Measurements from ENCODE around the gene TEX36.
A peak's percentile ranks its signal among the peaks of the same experiment; 100 is the strongest.
"Not testable (repeated sequence)": the region's sequence is repeated elsewhere in the genome, so short reads cannot be mapped to it uniquely, and the experiment has no call there.

The TEX36 gene, protein sequence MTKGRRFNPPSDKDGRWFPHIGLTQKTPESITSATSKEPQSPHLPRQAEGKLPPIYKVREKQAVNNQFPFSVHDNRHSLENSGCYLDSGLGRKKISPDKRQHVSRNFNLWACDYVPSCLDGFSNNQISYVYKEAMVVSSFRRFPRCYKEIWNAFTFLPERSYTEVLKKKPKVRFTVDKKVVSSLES

DNA sequence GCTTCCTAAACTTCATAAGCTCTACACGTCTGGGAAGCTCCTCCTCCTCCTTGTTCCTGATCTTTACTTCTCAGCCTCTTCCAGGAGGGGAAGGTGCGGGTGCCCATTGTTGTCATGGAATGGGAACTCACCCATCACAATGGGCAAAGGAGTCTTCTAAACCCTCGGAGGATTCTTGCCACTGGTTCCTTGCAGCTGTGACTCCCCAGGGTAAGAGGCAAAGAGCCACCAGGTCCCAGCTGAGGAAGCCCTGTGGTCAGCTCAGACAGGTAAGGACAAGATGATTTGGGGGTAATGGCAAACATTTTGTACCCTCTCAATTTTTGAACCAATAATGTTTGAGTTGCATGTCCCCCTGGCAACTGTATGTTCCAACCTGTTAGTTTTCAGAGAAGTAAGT, at the start of gene TEX36:
Gene TEX36, minus strand, starts transcription at position 101 of the 400 bp plus-strand sequence. CDS start 174 bp downstream, outside the sequence.
- no peak for DNase-seq

DNA sequence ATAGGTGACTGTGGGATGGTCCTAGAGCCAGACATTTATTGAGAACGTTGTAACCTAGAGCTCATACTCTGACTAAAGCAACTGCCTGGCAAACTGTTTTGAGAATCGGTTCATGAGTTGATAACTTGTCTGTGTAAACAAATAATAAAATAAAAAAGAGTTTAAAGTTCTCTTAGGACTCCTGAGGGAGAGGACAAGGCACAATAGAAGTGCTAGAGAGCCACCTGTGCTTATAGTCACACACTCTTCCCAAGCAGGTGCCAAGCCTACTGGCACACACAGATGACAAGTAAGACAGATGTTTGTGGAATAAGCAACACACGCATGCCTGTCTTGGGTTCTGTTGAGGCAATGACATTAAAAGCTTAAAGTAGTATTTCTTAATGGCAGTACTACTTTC, 44.5 kb upstream of the TEX36 start:
- DNase-seq, result no peak

DNA sequence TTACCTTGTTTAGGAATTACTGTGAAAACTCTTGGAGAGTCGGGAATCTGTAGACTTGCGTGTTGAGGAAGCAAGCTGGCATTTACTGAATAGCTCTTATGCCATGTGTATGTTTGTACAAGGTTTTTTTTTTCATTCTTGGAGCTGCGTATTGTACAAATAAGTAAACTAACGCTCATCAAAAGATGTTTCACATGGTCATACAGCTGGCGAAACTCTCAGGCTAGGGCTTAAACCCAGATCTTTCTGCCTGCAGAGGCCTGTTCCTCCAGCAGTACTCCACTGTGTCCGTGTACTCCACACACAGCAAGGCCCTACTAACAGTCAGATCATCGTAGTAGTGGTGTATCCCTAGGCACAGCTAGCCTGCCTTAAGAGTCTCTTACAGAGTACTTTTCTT, 44.0 kb upstream of the TEX36 start:
- DNase-seq, result no peak

DNA sequence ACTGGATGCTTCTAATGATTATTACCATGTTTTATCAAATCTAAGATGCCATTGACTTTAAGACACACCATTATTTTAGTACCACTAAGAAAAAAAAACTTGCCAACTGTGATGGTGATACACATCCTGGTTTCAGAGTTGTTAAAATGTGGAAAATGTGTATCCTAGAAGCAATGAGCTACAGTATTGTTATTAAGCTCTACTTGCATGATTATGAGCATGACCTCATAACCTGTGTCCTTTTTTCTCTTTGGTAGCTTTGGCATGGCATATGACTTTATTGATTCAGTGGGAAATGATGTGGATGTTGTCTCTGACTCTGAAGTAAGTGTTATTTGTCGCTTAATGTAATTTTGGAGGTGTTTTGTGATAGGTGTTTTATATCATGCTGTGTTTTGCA, 39.8 kb upstream of the TEX36 start:
- no peak for DNase-seq

DNA sequence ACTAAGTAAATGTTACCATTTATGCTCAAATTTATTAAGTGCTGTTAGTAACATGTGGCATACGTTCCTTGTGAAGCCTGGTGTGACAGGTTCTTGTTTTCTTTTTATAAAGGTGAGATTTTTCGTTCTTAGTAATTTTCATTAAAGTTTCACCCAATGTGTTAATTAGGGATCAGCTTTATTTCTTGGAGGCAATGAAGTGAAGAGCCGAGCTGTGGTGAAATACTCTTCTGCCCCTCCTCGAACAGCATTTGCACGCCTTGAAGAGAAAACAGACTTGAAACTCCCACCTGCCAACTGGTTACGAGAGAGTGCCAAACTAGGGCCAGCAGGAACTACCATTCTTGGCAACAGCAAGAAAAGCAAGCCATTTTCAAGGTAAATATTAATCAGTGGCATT, 38.1 kb upstream of the TEX36 start:
- DNase-seq, result no peak

DNA sequence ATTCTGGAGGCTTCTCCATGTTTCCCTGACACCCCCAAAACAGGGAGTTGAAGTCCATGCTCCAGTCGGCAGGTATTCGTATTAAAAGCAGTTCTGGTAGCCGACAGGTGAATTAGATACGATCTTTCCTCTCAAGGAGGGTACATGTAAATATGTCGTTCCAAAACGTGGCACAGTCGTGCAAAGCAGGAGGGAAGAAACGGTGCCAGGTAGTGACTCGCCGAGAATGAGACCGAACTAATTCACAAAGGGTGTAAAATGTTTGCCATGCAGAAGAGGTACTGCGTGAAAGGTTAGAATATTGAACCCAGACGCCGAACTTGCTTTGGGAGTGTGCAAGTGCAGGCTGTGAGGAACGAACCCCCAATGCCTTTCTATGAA, 37.0 kb upstream of the TEX36 start:
- peak in 1 of 3 experiments; percentile 69 for DNase-seq

DNA sequence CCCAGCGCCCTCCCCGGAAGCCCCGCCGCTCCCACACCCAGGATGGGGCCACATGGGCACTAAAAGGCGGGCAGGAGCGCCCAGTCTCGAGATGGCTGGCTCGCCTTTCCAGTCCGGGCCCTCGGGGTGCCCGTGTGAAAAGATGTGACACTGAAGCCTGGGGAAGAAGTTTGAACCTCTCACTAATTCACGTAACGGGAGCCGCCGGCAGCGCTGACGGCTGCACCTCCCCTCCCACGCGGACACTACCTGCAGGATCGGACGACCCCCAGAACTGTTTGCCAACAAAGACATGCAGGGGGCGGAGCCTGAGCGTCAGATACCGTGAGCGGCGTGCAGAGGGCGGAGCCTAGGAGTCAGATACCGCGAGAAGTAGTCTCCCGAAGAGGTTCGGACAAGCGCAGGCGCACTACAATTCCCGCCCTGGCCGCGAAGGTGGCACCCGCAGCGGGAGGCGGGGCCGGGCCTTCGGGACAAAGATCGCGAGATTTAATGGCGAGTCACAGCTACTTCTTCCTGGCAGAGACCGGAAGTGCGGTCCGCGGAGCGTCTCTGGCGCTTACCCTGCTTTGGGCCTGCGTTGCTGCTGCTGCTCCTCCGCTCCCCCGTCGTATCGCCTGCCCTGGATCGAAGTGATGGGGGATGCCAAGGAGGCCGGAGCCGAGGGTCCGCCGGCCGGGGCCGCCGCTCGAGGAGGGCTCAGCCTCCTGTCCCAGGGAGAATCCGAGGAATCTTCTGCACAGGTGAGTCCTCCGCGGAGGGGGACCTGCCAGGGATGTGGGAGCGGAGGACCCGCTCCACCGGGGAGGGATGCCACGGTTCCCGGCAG, 36.4 kb upstream of the TEX36 start, which contains the start of gene EDRF1:
Gene EDRF1, plus strand, starts transcription at position 537 of the 829 bp plus-strand sequence. Its CDS starts 99 bp downstream, at position 636.
- DNase-seq, result peak; percentile 94 to 98 (median 96)

DNA sequence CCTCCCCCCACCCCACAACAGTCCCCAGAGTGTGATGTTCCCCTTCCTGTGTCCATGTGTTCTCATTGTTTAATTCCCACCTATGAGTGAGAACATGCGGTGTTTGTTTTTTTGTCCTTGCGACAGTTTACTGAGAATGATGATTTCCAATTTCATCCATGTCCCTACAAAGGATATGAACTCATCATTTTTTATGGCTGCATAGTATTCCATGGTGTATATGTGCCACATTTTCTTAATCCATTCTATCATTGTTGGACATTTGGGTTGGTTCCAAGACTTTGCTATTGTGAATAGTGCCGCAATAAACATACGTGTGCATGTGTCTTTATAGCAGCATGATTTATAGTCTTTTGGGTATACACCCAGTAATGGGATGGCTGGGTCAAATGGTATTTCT, 31.8 kb upstream of the TEX36 start:
- DNase-seq, result not testable (repeated sequence)

DNA sequence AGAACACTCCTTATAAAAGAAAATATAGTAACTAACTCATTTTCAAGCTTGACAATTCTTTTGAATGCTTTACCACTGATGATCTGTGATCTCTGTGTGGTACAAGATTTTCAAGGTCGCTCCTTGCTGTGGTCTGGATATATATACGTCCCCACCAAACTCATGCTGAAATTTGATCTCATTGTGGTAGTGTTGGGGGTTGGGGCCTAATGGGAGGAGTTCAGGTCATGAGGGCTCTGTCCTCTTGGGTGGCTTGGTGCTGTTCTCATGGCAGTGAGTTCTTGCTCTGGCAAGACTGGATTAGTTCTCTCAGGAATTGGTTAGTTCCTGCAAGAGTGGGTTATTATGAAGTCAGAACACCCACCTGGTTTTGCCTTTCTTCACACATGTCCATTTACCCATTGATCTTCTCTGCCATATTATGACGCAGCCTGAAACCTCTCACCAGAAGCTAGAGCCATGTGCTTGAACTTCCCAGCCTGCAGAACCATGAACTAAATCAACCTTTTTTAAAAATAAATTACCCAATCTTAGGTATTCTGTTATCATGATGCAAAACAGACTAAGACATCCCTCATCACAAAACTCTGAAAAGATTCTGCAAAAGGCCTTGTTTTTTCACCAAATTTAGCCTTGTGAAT, 28.3 kb upstream of the TEX36 start:
- no peak for DNase-seq

DNA sequence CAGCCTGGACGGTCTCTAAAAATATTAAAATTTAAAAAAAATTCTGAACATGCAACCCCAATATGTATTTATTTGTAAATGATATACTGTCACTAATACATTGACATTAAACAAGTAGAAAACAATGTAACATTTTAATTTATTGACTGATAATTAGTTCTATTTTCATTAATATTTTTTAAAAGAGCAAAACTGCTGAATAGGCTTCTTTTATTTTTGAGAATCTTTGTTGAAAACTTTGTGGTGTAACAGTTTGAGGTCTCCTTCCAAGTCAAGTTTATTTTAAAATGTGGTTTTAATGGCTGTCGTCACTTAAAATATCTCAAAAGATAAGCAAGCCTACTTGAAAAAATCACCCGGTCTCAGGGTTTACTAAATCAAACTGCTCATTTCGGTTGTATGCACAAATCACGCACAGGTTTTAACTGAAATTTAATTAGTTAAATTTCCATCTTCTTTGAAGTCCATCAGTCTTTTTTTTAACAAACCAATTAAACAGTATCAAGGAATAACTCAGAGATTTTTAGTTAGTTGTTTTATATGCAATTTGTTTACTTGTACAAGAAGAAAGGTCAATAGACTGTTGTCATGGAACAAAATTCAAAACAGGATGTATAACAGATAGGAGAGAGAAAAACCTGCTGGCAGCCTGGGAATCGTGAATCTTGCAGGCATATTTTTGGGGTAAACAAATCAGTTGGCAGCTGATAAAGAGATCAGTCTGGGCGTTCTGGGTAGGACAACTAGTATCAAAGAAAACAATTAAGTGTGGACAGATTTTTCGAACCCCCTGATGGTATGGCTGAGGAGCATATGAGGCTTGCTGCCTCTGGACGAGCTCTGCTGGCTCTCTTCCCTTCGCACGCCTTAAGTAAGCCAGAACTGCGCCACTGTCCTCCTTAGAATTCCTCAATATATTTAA, 26.9 kb upstream of the TEX36 start:
- DNase-seq, result no peak

DNA sequence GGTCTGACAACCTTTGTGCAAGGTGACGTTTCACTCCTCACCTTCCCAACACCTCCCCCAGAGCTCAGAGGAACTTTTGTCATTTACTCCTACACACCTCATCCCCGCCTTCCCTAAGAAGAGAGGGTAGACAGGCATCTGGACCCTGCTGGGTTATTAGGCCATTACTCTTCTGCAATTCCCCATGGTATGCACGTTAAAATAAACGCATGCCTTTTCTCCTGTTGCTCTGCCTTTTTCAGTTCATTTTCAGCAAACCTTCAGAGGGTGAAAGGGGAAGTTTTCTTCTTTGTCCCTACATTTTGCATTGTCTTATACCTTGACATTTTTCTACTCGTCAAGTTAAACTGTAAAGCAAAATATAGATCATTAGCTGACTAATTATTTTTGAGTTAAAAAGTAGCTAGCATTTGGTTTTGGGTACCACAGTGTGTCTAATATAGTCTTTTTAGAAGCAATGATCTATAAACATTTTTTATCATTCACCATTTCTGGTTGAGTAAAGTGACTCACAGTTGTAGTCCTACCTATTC, 26.1 kb upstream of the TEX36 start:
- no peak for DNase-seq

DNA sequence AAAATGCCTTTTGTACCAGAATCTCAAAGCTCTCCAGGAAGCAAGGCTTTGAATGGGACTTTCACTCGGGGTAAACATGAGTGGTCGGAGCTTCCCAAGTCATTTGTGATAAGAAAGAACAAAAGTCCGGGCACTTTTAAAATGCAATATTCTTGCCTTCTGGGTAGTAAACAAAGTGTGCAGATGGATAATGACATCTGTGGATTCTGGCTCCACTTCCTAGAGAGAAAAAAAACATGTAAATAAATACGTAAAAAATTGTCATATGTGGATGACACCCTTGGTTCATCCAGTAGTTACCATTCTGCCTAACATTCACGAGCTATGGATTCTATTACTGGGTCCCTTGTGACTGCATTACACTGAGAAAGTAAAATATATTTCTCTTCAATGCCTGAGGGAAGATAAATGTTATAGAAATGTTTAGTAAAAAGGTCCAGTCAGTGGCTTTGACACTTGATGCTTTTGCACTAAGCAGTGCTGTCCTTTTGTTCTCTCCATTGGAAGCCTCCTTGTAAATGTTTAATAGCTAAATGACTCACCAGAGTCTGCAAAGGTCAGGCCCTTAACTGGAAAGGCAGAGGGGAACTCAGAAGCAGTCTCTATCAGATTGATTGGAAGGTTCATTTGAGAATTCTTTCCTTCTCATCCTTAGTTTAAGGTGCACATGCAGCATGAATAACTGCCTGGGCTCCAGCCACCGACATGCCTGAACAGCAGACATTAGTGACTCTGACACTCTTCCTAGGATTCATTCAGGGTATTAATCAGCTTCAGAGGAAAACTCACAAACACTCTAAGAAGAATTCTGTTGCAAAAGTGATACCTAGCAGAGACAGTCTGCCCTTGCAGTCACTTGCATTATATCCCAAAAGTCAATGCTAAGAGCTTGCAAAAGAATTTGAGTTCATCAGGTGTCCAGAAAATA, 24.8 kb upstream of the TEX36 start:
- no peak for DNase-seq

DNA sequence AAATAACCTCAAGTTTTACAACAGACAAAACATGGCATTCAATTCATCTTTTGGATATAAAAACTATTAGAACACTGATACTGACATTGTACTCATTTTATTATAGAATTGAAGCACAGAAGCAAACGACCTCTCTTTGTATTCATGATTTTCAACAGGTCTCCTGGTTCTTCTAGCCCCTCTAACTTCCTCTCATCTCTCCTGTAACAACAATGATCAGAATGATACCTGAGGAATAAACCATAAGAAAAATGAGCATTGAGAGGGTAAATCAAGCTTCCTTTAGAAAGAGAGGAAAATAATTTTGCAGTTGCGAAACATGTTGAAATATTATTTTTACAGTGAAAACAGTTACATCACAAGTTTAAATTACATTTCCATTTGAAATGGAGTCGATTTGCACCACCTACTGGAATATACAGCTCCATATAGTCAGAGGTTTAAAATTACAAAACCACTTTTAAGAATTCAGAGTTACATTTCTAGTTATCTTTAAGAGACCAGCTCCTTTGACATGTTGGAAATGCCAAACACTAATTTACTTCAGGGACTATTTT, 17.5 kb upstream of the TEX36 start:
- peak in 1 of 3 experiments; percentile 0 for DNase-seq

DNA sequence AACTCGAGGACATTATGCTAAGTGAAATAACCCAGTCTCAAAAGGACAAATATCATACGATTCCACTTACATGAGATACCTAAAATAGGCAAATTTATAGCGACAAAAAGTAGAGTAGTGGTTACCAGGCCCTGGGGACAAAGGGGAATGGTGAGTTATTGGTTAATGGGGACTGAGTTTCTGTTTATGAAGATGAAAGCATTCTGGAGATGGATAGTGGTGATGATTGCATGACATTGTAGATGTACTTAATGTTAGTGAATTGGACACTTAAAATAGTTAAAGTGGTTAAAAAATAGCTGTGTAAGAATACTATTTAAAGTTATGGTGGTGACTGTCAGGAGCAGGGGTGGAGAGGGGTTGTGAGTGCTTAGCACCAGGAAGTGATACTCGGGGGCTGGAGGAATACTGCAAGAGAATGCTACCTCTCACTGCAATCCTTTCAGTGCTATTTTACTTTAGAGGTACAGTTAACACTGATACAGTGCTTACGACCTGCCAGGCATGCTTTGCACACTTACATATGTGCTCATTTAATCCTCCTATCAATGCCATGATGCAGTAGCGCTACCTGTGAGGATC, 16.7 kb upstream of the TEX36 start:
- no peak for DNase-seq

DNA sequence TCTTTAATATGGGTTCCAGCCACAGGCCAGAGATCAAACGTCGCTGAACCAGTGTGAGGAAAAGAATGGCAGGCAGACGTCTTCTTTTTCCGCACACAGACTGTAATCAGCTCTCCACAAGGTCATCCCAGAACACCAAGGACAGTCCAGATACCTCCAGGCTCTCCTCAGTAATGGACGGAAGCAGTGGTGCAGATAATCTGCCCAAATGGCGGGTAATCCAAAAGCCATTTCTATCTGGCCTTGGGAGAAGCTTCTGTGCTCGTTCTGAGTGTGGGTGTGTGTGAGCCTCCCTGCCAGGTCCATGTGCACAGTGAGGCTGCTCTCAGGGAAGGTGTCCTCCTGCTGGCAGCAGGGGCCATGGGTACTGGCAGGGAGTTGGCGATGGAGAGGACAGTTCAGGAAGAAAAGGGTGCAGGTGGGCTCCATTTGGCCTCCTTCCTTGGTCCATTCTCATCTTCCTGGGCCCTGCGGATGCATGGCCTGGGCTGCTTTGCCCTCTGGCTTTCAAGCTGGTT, 15.6 kb upstream of the TEX36 start:
- DNase-seq, result no peak

DNA sequence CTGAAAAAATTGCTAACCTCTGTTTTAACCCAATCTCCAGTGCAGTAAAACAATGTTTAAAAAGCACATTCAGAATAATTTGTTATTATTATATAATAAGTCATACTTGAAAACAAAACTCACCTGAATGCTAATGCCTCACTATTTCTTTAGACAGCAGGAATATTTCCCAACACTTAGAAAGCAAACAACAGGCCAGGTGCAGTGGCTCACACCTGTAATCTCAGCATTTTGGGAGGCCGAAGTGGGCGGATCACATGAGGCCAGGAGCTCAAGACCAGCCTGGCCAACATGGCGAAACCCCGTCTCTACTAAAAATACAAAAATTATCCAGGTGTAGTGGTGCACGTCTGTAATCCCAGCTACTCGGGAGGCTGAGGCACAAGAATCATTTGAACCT, 13.9 kb upstream of the TEX36 start:
- peak in 1 of 3 experiments; percentile 34 for DNase-seq

DNA sequence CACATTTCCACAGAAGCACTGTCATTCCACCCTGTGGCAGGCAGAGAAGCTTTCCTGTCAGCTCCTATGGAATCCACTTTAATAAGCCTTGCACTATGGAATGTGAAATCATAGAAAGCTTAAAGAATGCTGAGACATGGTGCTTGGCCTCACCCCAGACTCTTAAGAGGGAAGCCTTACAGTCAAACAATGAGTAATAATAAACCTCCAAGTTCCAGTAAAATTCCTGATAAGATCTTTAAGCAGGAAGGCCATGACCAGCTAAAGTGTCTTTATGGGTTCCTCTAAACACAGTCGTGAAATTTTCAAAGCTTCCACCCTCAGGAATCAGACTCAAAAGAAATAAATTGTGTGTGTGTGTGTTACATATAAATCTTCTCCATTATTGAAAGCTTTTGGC, 11.9 kb upstream of the TEX36 start:
- no peak for DNase-seq

DNA sequence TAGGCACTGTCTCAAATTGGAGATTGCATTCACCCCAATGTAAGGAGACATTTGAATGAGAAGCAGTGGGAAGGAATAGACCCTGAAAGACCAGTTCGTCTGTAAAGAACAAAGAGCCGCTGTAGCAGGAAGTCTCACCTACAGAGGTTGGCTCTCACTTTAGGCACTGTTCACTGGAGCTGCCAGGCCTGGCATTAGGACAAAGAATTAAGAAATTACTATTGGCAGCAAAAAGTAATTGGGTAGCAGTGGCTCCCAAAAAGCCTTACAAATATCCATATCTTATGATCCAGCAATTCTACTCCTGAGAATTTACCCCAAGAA, 10.5 kb upstream of the TEX36 start:
- no peak for DNase-seq

DNA sequence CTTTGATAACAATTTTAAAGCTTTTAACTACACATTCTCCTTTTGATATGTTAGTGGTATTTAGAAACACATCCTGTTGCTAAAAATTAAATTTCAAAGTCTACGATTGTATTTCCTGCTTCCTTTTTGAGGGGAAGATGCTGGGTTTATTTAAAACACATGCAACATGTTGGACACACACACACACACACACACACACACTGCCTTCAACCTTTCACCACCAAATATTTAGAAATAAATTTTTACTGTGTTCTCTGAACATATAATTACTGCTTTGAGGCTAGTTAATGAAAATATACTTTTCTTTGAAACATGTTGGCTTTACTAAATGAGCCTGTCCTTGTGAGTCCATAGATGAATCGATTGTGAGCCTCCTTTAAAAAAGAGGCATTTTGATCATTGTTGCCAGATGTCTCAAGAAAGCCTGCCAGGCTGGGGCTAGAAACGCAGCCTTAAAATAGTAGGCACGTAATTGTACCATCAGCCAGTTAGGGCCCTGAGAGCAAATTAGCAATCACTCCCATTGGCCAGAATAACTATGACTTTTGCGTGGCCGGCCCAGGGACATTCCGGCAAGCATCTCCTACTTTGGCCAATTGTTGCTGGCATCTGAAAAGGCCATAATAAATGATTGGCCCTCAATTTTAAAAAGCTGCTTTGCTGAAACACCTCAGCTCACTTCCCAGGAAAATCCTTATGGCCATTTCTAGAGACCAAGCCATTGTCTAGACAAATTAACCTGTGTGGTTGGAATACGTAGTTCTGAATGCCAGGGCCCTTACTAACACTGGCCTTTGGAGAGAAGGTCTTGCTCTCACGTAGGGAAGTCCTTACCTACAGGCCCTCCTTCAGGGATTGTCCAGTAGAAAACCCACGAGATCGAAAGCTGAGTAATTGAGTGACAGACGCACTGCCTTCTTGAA, 9.9 kb upstream of the TEX36 start:
- no peak for DNase-seq

All from NCI-H1417 (cell line).